Panc1 (cell line): ENCODE measurements around the gene KRTAP10-4. TPM values are rescaled to one million over a fixed set of nuclear protein-coding genes. Genes with fewer than 3 reads are reported as not detected.

Source experiments
- ATAC-seq: fragments of 200-7000 bp; cut with Tn5 transposase; 2 replicates; pipeline ENCODE4 v1.9.1; 2020; ENCODE audit warnings: mild to moderate bottlenecking, moderate library complexity
- BruUV-seq: library from RNA; stranded (reverse); fragments of 400-500 nt; replicated peaks from 2 replicates; lab custom pipeline; 2021; lab: Mats Ljungman, UMichigan
- CTCF ChIA-PET: fragments of 300-600 bp; sonication (Branson Sonifier 250); formaldehyde crosslinking; loops from one replicate; lab custom pipeline; 2022; ENCODE audit warnings: antibody characterized with exemption; lab: Charles Lee
- POLR2A ChIA-PET: fragments of 300-600 bp; sonication (Branson Sonifier 250); formaldehyde crosslinking; loops from one replicate; lab custom pipeline; 2022; ENCODE audit warnings: antibody characterized with exemption; lab: Charles Lee
- DNase-seq: peaks from one replicate; pipeline ENCODE4 v3.0.0-alpha.2; 2010; ENCODE audit warnings: low read depth, low spot score
- H3K27ac ChIP-seq: 2 replicates; pipeline ENCODE4 v1.5.1; 2011; ENCODE audit warnings: mild to moderate bottlenecking, low read length, inconsistent platforms
- H3K27me3 ChIP-seq: fragments of 200-500 bp; sonication (Bioruptor generic); 2 replicates; pipeline ENCODE4 v1.6.0; 2014; ENCODE audit warnings: low read length, inconsistent platforms; ENCODE audit not compliant: control insufficient read depth, insufficient read depth
- H3K36me3 ChIP-seq: fragments of 200-500 bp; sonication (Bioruptor generic); 2 replicates; pipeline ENCODE4 v1.5.1; 2014; ENCODE audit warnings: inconsistent platforms, mild to moderate bottlenecking, low read length, moderate library complexity; ENCODE audit not compliant: control insufficient read depth, insufficient read depth
- H3K4me1 ChIP-seq: 2 replicates; pipeline ENCODE4 v1.5.1; 2011; ENCODE audit warnings: inconsistent platforms, mild to moderate bottlenecking, low read length, moderate library complexity; ENCODE audit not compliant: control insufficient read depth, insufficient read depth
- H3K4me3 ChIP-seq, 2 experiments: 2 replicates each; pipeline ENCODE4 v1.5.1; 2011 to 2012; ENCODE audit warnings: low read depth in 2 of 2, low read length in 2 of 2, mild to moderate bottlenecking in 2 of 2, inconsistent platforms in 1 of 2, moderate library complexity in 1 of 2
- H3K9me3 ChIP-seq: fragments of 200-500 bp; sonication (Bioruptor generic); 2 replicates; pipeline ENCODE4 v1.5.1; 2014; ENCODE audit warnings: low read depth, mild to moderate bottlenecking, inconsistent platforms, low read length, moderate library complexity; ENCODE audit not compliant: control insufficient read depth, insufficient read depth
- POLR2AphosphoS5 ChIP-seq: IDR thresholded peaks from 2 replicates; pipeline ENCODE4 v1.6.1; 2012; ENCODE audit warnings: mild to moderate bottlenecking, low read depth, low read length, moderate library complexity
- SIN3A ChIP-seq: IDR thresholded peaks from 2 replicates; pipeline ENCODE4 v1.6.1; 2012; ENCODE audit warnings: low read depth, mild to moderate bottlenecking, low read length, moderate library complexity, borderline replicate concordance; ENCODE audit not compliant: insufficient read depth
- TCF7L2 ChIP-seq: IDR thresholded peaks from 2 replicates; pipeline ENCODE4 v1.6.1; 2011; ENCODE audit warnings: mild to moderate bottlenecking, low read depth, low read length, inconsistent platforms
- in situ Hi-C: cut with HindIII; loops from 2 replicates; pipeline ENCODE4 v1.10.0; 2016; ENCODE audit warnings: low sequenced_read_pairs, low pct_unique_long_range_greater_than_20kb
- intact Hi-C: fragments of 100-400 bp; cut with micrococcal nuclease; formaldehyde crosslinking; loops from one replicate; pipeline ENCODE4 v1.10.0; 2022; ENCODE audit not compliant: unreplicated experiment
- total RNA-seq: library from RNA; stranded (reverse); gene quantifications from one replicate; pipeline ENCODE4 v1.2.1, GENCODE V29; 2021; ENCODE audit not compliant: unreplicated experiment
- TF ChIP-seq, protein P1 (sequence below), 2 experiments: IDR thresholded peaks; 2 replicates each; pipeline ENCODE4 v1.6.1; 2011 to 2012; ENCODE audit warnings: low read depth in 2 of 2, control low read depth in 1 of 2, low read length in 1 of 2, mild to moderate bottlenecking in 1 of 2, moderate library complexity in 1 of 2; ENCODE audit not compliant: insufficient read depth in 1 of 2
- TF ChIP-seq, protein P2 (sequence below): fragments of 450-650 bp; IDR thresholded peaks from 2 replicates; pipeline ENCODE4 v1.5.1; 2017; ENCODE audit warnings: mild to moderate bottlenecking

The KRTAP10-4 gene
- total RNA-seq, 1 experiment from 2014 or later: not detected

DNA sequence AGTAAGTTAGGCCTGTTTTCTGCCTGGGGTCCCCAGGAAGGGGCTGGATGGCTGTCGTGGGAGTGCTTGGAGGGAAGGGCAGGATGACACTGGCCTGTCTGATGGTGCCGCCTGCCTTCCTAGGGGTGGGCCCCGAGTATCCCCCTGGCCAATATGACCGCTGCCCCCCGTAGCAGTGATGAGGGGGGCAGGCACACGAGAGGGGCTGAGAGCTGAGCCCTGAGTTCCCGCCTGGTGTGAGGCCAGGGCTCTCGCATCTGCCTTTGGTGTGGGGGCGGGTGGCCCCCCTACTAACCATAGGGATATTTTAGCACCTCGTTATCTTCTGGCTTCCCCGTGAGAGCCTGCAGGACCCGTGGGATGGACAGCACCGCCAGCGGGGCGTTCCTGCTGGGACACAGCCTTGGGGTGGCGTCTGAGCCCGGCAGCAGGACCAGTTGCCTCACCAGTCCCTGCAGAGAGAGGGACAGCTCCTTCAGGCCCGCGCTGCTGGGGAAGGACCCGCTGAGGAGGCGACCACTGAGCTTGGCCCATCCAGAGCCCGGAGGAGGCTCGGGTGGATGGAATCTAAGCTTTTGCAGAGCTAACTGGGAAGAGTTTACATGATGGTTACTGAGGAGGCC lies 43.9 kb upstream of the KRTAP10-4 start:
- BruUV-seq: no TSS peak
- H3K27ac ChIP-seq: no peak overlapping the region
- CTCF ChIA-PET: interaction anchor here (0.6 kb wide), 1 partner anchor 97 kb away, joined by 10 read pairs; the partner anchor contains the start of gene KRTAP10-9
- no peaks in the 10 kb centered on the region for H3K27me3 ChIP-seq
- no peaks in the 10 kb centered on the region for H3K36me3 ChIP-seq
- DNase-seq: no peak
- in situ Hi-C loops: no loop called here
- TF ChIP-seq TCF7L2: no peak
- no peak for TF ChIP-seq POLR2AphosphoS5
- TF ChIP-seq SIN3A: no peak
- TF ChIP-seq, protein P1, sequence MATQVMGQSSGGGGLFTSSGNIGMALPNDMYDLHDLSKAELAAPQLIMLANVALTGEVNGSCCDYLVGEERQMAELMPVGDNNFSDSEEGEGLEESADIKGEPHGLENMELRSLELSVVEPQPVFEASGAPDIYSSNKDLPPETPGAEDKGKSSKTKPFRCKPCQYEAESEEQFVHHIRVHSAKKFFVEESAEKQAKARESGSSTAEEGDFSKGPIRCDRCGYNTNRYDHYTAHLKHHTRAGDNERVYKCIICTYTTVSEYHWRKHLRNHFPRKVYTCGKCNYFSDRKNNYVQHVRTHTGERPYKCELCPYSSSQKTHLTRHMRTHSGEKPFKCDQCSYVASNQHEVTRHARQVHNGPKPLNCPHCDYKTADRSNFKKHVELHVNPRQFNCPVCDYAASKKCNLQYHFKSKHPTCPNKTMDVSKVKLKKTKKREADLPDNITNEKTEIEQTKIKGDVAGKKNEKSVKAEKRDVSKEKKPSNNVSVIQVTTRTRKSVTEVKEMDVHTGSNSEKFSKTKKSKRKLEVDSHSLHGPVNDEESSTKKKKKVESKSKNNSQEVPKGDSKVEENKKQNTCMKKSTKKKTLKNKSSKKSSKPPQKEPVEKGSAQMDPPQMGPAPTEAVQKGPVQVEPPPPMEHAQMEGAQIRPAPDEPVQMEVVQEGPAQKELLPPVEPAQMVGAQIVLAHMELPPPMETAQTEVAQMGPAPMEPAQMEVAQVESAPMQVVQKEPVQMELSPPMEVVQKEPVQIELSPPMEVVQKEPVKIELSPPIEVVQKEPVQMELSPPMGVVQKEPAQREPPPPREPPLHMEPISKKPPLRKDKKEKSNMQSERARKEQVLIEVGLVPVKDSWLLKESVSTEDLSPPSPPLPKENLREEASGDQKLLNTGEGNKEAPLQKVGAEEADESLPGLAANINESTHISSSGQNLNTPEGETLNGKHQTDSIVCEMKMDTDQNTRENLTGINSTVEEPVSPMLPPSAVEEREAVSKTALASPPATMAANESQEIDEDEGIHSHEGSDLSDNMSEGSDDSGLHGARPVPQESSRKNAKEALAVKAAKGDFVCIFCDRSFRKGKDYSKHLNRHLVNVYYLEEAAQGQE (IDR thresholded peaks at IDR 0.05; ENCODE audit: insufficient read depth in 1 of 2, low read depth in 2 of 2, low read length in 1 of 2): no peak
- TF ChIP-seq, protein P2, sequence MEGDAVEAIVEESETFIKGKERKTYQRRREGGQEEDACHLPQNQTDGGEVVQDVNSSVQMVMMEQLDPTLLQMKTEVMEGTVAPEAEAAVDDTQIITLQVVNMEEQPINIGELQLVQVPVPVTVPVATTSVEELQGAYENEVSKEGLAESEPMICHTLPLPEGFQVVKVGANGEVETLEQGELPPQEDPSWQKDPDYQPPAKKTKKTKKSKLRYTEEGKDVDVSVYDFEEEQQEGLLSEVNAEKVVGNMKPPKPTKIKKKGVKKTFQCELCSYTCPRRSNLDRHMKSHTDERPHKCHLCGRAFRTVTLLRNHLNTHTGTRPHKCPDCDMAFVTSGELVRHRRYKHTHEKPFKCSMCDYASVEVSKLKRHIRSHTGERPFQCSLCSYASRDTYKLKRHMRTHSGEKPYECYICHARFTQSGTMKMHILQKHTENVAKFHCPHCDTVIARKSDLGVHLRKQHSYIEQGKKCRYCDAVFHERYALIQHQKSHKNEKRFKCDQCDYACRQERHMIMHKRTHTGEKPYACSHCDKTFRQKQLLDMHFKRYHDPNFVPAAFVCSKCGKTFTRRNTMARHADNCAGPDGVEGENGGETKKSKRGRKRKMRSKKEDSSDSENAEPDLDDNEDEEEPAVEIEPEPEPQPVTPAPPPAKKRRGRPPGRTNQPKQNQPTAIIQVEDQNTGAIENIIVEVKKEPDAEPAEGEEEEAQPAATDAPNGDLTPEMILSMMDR: no peak
- no peak overlapping the region for H3K4me3 ChIP-seq
- no peak for ATAC-seq
- intact Hi-C loops: no loop called here
- no peaks in the 10 kb centered on the region for H3K9me3 ChIP-seq
- no peaks in the 10 kb centered on the region for H3K4me1 ChIP-seq
- POLR2A ChIA-PET: no interaction called here

DNA sequence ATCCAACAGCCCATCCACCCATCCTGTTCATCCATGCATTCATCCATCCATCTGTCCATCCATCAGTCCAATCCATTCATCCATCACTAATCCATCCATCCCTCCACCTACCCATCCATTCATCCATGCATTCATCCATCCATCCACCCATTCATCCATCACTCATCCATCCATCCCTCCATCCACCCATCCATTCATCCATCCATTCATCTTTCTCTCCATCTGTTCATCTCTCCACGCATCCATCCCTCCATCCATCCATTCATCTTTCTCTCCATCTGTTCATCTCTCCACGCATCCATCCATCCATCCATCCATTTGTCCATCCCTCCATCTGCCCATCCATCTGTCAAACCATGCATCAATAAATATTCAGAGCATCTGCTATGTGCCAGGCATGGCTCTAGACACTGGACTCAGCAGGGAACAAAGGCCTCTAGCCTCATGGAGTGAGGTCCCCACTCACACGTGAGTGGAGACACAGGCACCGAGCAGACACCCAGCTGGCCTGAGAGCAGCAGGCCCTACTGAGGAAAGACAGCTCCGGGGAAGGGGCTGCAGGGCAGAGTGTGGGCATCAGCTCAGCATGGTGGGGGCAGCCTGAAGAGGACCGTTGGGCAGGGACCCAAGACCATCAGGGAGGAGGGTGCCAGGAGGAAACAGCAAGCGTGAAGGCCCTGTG lies 43.2 kb upstream of the KRTAP10-4 start:
- no TSS peak for BruUV-seq
- Histone ChIP-seq H3K4me3 (no peak overlapping the region), H3K36me3 (no peaks in the 10 kb centered on the region), H3K9me3 (no peaks in the 10 kb centered on the region), H3K27me3 (no peaks in the 10 kb centered on the region), H3K4me1 (no peaks in the 10 kb centered on the region), H3K27ac (no peak overlapping the region)
- TF ChIP-seq POLR2AphosphoS5: no peak
- TF ChIP-seq, protein P1 (IDR thresholded peaks at IDR 0.05; ENCODE audit: insufficient read depth in 1 of 2, low read depth in 2 of 2, low read length in 1 of 2): no peak
- TF ChIP-seq, protein P2: no peak
- no peak for TF ChIP-seq SIN3A
- no peak for TF ChIP-seq TCF7L2
- DNase-seq (no peak), ATAC-seq (no peak)
- ChIA-PET CTCF (no interaction called here), POLR2A (no interaction called here)
- intact Hi-C loops: no loop called here
- in situ Hi-C loops: no loop called here
